Jurkat, Clone E6-1 (cell line): ENCODE measurements around the gene TNKS1BP1.

Source experiments
- DNase-seq: peaks from one replicate; pipeline ENCODE4 v3.0.0-alpha.2; 2011; ENCODE audit warnings: low read depth, low spot score
- H3K4me3 ChIP-seq: 2 replicates; pipeline ENCODE4 v1.5.1; 2011; ENCODE audit warnings: mild to moderate bottlenecking, low read length, control low read depth, moderate library complexity

TNKS1BP1 gene

GRCh38 chr11:57275582-57275981, 49.2 kb downstream of the TNKS1BP1 start:
- DNase-seq: peak; percentile 10

GRCh38 chr11:57274904-57275498, 49.8 kb downstream of the TNKS1BP1 start:
- DNase-seq: no peak
- no peak overlapping the region for H3K4me3 ChIP-seq

More at GRCh38 chr11:57275582-57275981, 49.2 kb downstream of the TNKS1BP1 start:
- no peak overlapping the region for H3K4me3 ChIP-seq

- H3K4me3 ChIP-seq: no peak overlapping the region
- no peak for DNase-seq
These were observed 51.2 kb downstream of the TNKS1BP1 start for GRCh38 chr11:57273448-57274058.

- no peak for DNase-seq
- H3K4me3 ChIP-seq: no peak overlapping the region
These were observed 55.2 kb downstream of the TNKS1BP1 start for GRCh38 chr11:57269571-57270021.

GRCh38 chr11:57266157-57266556, 58.6 kb downstream of the TNKS1BP1 start:
- no peak overlapping the region for H3K4me3 ChIP-seq
- no peak for DNase-seq

GRCh38 chr11:57263351-57263750, 61.4 kb downstream of the TNKS1BP1 start:
- DNase-seq: no peak
- H3K4me3 ChIP-seq: no peak overlapping the region

GRCh38 chr11:57262157-57262556, 62.6 kb downstream of the TNKS1BP1 start:
- no peak overlapping the region for H3K4me3 ChIP-seq
- DNase-seq: no peak

- no peak for DNase-seq
- H3K4me3 ChIP-seq: no peak overlapping the region
These were observed 63.6 kb downstream of the TNKS1BP1 start for GRCh38 chr11:57260937-57261783.

GRCh38 chr11:57256119-57256518, 68.6 kb downstream of the TNKS1BP1 start:
- H3K4me3 ChIP-seq: no peak overlapping the region
- DNase-seq: no peak

- DNase-seq: no peak
- H3K4me3 ChIP-seq: no peak overlapping the region
These were observed 69.1 kb downstream of the TNKS1BP1 start for GRCh38 chr11:57255618-57256017.

- no peak overlapping the region for H3K4me3 ChIP-seq
- DNase-seq: no peak
These were observed 70.1 kb downstream of the TNKS1BP1 start for GRCh38 chr11:57254631-57255030.

- no peak for DNase-seq
- H3K4me3 ChIP-seq: no peak overlapping the region
These were observed 73.2 kb downstream of the TNKS1BP1 start for GRCh38 chr11:57251491-57252104.

GRCh38 chr11:57251037-57251436, 73.7 kb downstream of the TNKS1BP1 start:
- H3K4me3 ChIP-seq: no peak overlapping the region
- no peak for DNase-seq
